Osteoblast (primary cell): ENCODE results near the gene ZNF32. TPM values are rescaled to one million over a fixed set of nuclear protein-coding genes. Genes with fewer than 3 reads are reported as not detected.
"Not testable (repeated sequence)": the region's sequence is repeated elsewhere in the genome, so short reads cannot be mapped to it uniquely, and the experiment has no call there.

Experiments used
- DNase-seq: peaks from one replicate; pipeline ENCODE4 v3.0.0; 2011; ENCODE audit warnings: low spot score, mixed read lengths; ENCODE audit not compliant: insufficient read length; ENCODE audit errors: missing footprints
- H2AFZ ChIP-seq: 2 replicates; pipeline ENCODE4 v1.6.0; 2011; ENCODE audit warnings: mild to moderate bottlenecking, low read length
- H3K27ac ChIP-seq: 2 replicates; pipeline ENCODE4 v1.5.1; 2011; ENCODE audit warnings: mild to moderate bottlenecking, low read depth, low read length, moderate library complexity
- H3K27me3 ChIP-seq: 2 replicates; pipeline ENCODE4 v1.6.0; 2012; ENCODE audit warnings: mild to moderate bottlenecking, control low read depth, inconsistent platforms, low read length, moderate library complexity; ENCODE audit not compliant: insufficient read depth
- H3K36me3 ChIP-seq: 2 replicates; pipeline ENCODE4 v1.5.1; 2011; ENCODE audit warnings: mild to moderate bottlenecking, low read length, control low read depth, moderate library complexity; ENCODE audit not compliant: insufficient read depth
- H3K4me1 ChIP-seq: 2 replicates; pipeline ENCODE4 v1.5.1; 2011; ENCODE audit warnings: mild to moderate bottlenecking, low read length, control low read depth, moderate library complexity; ENCODE audit not compliant: insufficient read depth
- H3K4me2 ChIP-seq: 2 replicates; pipeline ENCODE4 v1.6.0; 2011; ENCODE audit warnings: mild to moderate bottlenecking, low read length; ENCODE audit not compliant: insufficient read depth
- H3K4me3 ChIP-seq: fragments of 200-600 bp; sonication (generic); 3 replicates; pipeline ENCODE4 v1.5.1; 2012; ENCODE audit warnings: mild to moderate bottlenecking, low read length, inconsistent platforms; ENCODE audit not compliant: insufficient read depth
- H3K79me2 ChIP-seq: 2 replicates; pipeline ENCODE4 v1.6.0; 2012; ENCODE audit warnings: mild to moderate bottlenecking, low read length, control low read depth, inconsistent platforms; ENCODE audit not compliant: insufficient read depth
- H3K9me3 ChIP-seq: 2 replicates; pipeline ENCODE4 v1.5.1; 2011; ENCODE audit warnings: low read depth, low read length, control low read depth
- H4K20me1 ChIP-seq: 2 replicates; pipeline ENCODE4 v1.6.0; 2012; ENCODE audit warnings: mild to moderate bottlenecking, low read length, control low read depth; ENCODE audit not compliant: insufficient read depth
- CTCF ChIP-seq: IDR thresholded peaks from 2 replicates; pipeline ENCODE4 v1.5.1; 2011; ENCODE audit warnings: mild to moderate bottlenecking, low read depth, low read length, moderate library complexity; ENCODE audit errors: extremely low read depth
- total RNA-seq: library from RNA; depleted of rRNA; stranded (reverse); fragments of >200 nt; gene quantifications from 2 replicates; pipeline ENCODE4 v1.2.3, GENCODE V29; 2012

The ZNF32 gene
- total RNA-seq, 1 donor: 34.7 TPM

GRCh38 chr10:43645866-43646265 lies 2.8 kb downstream of the ZNF32 start:
- Histone ChIP-seq H3K79me2 (peaks cover 8% of the 10 kb centered on the region), H3K9me3 (peaks cover 27% of the 10 kb centered on the region), H3K36me3 (peaks cover 36% of the 10 kb centered on the region), H3K4me1 (peaks cover 7% of the 10 kb centered on the region), H2AFZ (no peak overlapping the region), H3K4me2 (no peak overlapping the region), H3K27ac (no peak overlapping the region), H3K27me3 (no peaks in the 10 kb centered on the region), H3K4me3 (no peak overlapping the region), H4K20me1 (no peaks in the 10 kb centered on the region)
- DNase-seq: no peak
- TF ChIP-seq CTCF: no peak

GRCh38 chr10:43644252-43644651 lies 4.4 kb downstream of the ZNF32 start:
- Histone ChIP-seq H3K4me1 (peaks cover 7% of the 10 kb centered on the region), H3K9me3 (peaks cover 27% of the 10 kb centered on the region), H3K4me2 (no peak overlapping the region), H3K36me3 (peaks cover 36% of the 10 kb centered on the region), H3K27ac (no peak overlapping the region), H2AFZ (no peak overlapping the region), H3K4me3 (no peak overlapping the region), H4K20me1 (no peaks in the 10 kb centered on the region), H3K79me2 (peaks cover 8% of the 10 kb centered on the region), H3K27me3 (no peaks in the 10 kb centered on the region)
- peak; percentile 45 for DNase-seq
- no peak for TF ChIP-seq CTCF

- peak; percentile 76 for DNase-seq
- TF ChIP-seq CTCF: no peak
Observed at GRCh38 chr10:43640603-43641002, 8.1 kb downstream of the ZNF32 start.

GRCh38 chr10:43635816-43636215 lies 12.9 kb downstream of the ZNF32 start:
- H4K20me1 ChIP-seq, H3K4me1 ChIP-seq, H3K36me3 ChIP-seq, DNase-seq, H3K27ac ChIP-seq, H3K4me2 ChIP-seq, H3K79me2 ChIP-seq, H3K9me3 ChIP-seq, H3K4me3 ChIP-seq, H2AFZ ChIP-seq, H3K27me3 ChIP-seq: not testable (repeated sequence)

More at GRCh38 chr10:43640603-43641002, 8.1 kb downstream of the ZNF32 start:
- Histone ChIP-seq H3K27me3 (no peaks in the 10 kb centered on the region), H2AFZ (no peak overlapping the region), H3K4me2 (no peak overlapping the region), H3K9me3 (peaks cover 23% of the 10 kb centered on the region), H3K36me3 (peaks cover 24% of the 10 kb centered on the region), H3K79me2 (no peaks in the 10 kb centered on the region), H3K4me3 (no peak overlapping the region), H3K4me1 (no peaks in the 10 kb centered on the region), H4K20me1 (no peaks in the 10 kb centered on the region), H3K27ac (no peak overlapping the region)
